ENCODE measurements around the gene OVCH1.

GRCh38 chr12:29547151-29547632, 49.7 kb upstream of the OVCH1 start:
- no peak for TF ChIP-seq CTCF (IDR thresholded peaks at IDR 0.05; ENCODE audit: low read depth, low read length)
- no peak for TF ChIP-seq EZH2phosphoT487 (IDR thresholded peaks at IDR 0.05; ENCODE audit: low read depth)
